GM08714 (cell line): Measurements from ENCODE around the gene GBP3.
"Not testable (repeated sequence)": the region's sequence is repeated elsewhere in the genome, so short reads cannot be mapped to it uniquely, and the experiment has no call there.

Source experiments
- H3K4me3 ChIP-seq: fragments of 200-500 bp; sonication (Bioruptor generic); 2 replicates; pipeline ENCODE4 v1.5.1; 2014; ENCODE audit warnings: mild to moderate bottlenecking, low read length, inconsistent platforms
- ZNF274 ChIP-seq: IDR thresholded peaks from 2 replicates; pipeline ENCODE4 v1.6.1; 2012; ENCODE audit warnings: mild to moderate bottlenecking, low read depth, low read length

GBP3 gene

GRCh38 chr1:89008511-89008910 is 14.2 kb downstream of the GBP3 start:
- TF ChIP-seq ZNF274: no peak
- no peak overlapping the region for H3K4me3 ChIP-seq

- no peak overlapping the region for H3K4me3 ChIP-seq
- no peak for TF ChIP-seq ZNF274
Measured at GRCh38 chr1:89005286-89006151, 17.1 kb downstream of the GBP3 start.

GRCh38 chr1:89002176-89002575 is 20.5 kb downstream of the GBP3 start:
- H3K4me3 ChIP-seq: not testable (repeated sequence)

GRCh38 chr1:89001510-89001909 is 21.2 kb downstream of the GBP3 start:
- no peak for TF ChIP-seq ZNF274

GRCh38 chr1:88998716-88999115 is 23.9 kb downstream of the GBP3 start:
- no peak for TF ChIP-seq ZNF274
- no peak overlapping the region for H3K4me3 ChIP-seq

More at GRCh38 chr1:89001510-89001909, 21.2 kb downstream of the GBP3 start:
- no peak overlapping the region for H3K4me3 ChIP-seq

GRCh38 chr1:88990426-88990825 is 32.2 kb downstream of the GBP3 start:
- peak overlapping the region; percentile 21; the same call in 1 of the 2 replicates for H3K4me3 ChIP-seq

GRCh38 chr1:88985692-88986091 is 37.0 kb downstream of the GBP3 start:
- no peak overlapping the region for H3K4me3 ChIP-seq
- no peak for TF ChIP-seq ZNF274

More at GRCh38 chr1:88990426-88990825, 32.2 kb downstream of the GBP3 start:
- TF ChIP-seq ZNF274: no peak

- TF ChIP-seq ZNF274: no peak
- H3K4me3 ChIP-seq: no peak overlapping the region
Measured at GRCh38 chr1:88985032-88985431, 37.6 kb downstream of the GBP3 start.

GRCh38 chr1:88984569-88984968 is 38.1 kb downstream of the GBP3 start:
- no peak for TF ChIP-seq ZNF274
- H3K4me3 ChIP-seq: peak overlapping the region; percentile 24; the same call in 1 of the 2 replicates

GRCh38 chr1:88983791-88984559 is 38.7 kb downstream of the GBP3 start:
- H3K4me3 ChIP-seq: peak overlapping the region; percentile 24; the same call in 1 of the 2 replicates
- no peak for TF ChIP-seq ZNF274

- no peak for TF ChIP-seq ZNF274
- no peak overlapping the region for H3K4me3 ChIP-seq
Measured at GRCh38 chr1:88982055-88982454, 40.6 kb downstream of the GBP3 start.

GRCh38 chr1:88981506-88981905 is 41.2 kb downstream of the GBP3 start:
- not testable (repeated sequence) for H3K4me3 ChIP-seq

GRCh38 chr1:88980870-88981269 is 41.8 kb downstream of the GBP3 start:
- TF ChIP-seq ZNF274: no peak
- H3K4me3 ChIP-seq: no peak overlapping the region

- no peak for TF ChIP-seq ZNF274
- no peak overlapping the region for H3K4me3 ChIP-seq
Measured at GRCh38 chr1:88979749-88980116, 42.9 kb downstream of the GBP3 start.
